AG04450 (cell line): ENCODE measurements around the gene LTBP2. TPM values are rescaled to one million over a fixed set of nuclear protein-coding genes. Genes with fewer than 3 reads are reported as not detected.
A peak's percentile ranks its signal among the peaks of the same experiment; 100 is the strongest.

Experiments
- CTCF ChIA-PET: fragments of 300-600, 350-600 bp; formaldehyde crosslinking; extraction: SDS; loops from one replicate; lab custom pipeline; 2022; ENCODE audit warnings: antibody characterized with exemption, inconsistent platforms; lab: Charles Lee
- POLR2A ChIA-PET: fragments of 350-600 bp; formaldehyde crosslinking; extraction: SDS; loops from one replicate; lab custom pipeline; 2021; ENCODE audit warnings: antibody characterized with exemption, inconsistent platforms; lab: Yijun Ruan, JAX
- DNase-seq: peaks from one replicate; pipeline ENCODE4 v3.0.0-alpha.2; 2011; ENCODE audit warnings: low read depth, low spot score
- H3K27ac ChIP-seq: one replicate; pipeline ENCODE4 v1.5.1; 2012; ENCODE audit warnings: low read depth, low read length, control low read depth
- H3K27me3 ChIP-seq: one replicate; pipeline ENCODE4 v1.6.0; 2012; ENCODE audit warnings: low read length; ENCODE audit not compliant: control insufficient read depth, insufficient read depth
- H3K4me3 ChIP-seq: 2 replicates; pipeline ENCODE4 v1.5.1; 2011; ENCODE audit warnings: mild to moderate bottlenecking, low read depth, low read length, control low read depth
- H3K9me3 ChIP-seq: 2 replicates; pipeline ENCODE4 v1.5.1; 2012; ENCODE audit warnings: low read length; ENCODE audit not compliant: control insufficient read depth, insufficient read depth
- CTCF ChIP-seq: IDR thresholded peaks from 2 replicates; pipeline ENCODE4 v1.5.1; 2011; ENCODE audit warnings: low read depth, low read length, control low read depth, inconsistent platforms
- polyA plus RNA-seq: library from polyadenylated mRNA; depleted of rRNA; stranded (reverse); fragments of >200 nt; gene quantifications from 2 replicates; pipeline ENCODE4 v1.2.3, GENCODE V29; 2011

The LTBP2 gene
- polyA plus RNA-seq, 1 experiment: 44.3 TPM

DNA sequence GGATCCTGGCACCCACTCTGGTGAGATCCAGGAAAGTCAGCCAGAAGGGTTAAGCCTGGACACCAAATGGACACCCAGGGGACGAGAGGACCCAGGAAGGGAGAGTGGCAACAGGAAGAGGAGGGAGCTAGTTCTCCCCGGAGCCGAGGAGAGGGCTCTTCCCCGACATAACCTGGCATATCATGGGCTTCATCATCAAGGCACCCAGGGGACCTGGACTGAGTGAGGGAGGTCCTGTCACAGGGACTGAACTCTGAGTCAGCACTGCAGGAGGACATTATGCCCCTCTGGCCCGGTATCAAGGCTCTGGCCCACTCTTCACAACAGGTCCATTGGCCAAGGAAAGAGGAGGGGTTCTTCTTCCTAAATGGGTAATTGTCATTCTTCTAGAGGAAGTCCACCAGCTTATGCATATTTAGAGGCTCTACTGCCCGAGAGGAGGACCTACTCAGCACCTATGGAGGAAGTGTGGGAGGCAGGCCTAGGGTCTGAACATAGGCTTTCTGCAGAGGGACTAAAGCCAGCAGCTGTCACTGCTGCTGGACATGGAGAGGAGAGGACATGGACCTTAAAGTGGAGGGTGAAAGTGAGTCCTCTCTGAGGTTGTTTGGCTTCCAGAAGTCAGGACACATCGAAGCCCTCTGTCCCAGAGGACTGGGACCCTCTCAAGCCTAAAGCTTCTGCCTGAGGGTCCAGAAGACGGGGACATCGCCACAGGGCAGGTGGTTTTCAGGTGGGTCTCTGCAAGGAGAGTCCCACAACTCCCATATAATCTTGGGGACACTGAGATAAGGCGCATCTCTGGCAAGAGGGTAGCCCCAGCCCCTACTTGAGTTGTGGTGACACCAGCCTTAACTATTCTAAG is 99.8 kb downstream of the LTBP2 start:
- ChIA-PET CTCF (interaction anchor here (3.0 kb wide), 1 partner anchor 10 kb away, joined by 13 read pairs; no protein-coding TSS in a partner anchor), POLR2A (no interaction called here)
- H3K27ac ChIP-seq: no peak overlapping the region
- H3K4me3 ChIP-seq: no peak overlapping the region
- DNase-seq: no peak
- no peak for TF ChIP-seq CTCF
- H3K9me3 ChIP-seq: no peaks in the 10 kb centered on the region; the same call in 1 of the 2 replicates
- H3K27me3 ChIP-seq: no peaks in the 10 kb centered on the region

DNA sequence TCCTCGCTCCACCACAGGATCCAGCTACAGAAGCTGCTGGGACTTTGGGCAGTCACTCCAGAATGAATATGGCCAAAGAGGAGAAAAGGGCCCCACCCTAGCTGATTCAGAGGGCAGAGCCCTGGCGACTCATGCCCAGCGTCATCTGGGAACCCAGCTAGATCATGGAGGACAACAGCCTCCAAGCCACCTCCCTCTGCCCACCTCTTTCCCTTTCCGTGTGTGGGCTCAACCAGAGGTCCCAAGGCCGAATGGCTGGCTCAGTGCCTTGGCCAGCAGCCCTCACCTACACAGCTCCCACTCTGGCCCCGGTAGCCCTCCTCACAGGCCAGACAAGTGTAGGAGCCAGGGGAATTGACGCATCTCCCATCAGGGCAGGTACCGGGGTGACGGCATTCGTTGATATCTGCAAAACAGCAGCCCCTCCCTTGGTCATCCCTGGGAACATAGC is 101.1 kb downstream of the LTBP2 start:
- no peak for DNase-seq
- Histone ChIP-seq H3K27me3 (no peaks in the 10 kb centered on the region), H3K4me3 (no peak overlapping the region), H3K27ac (peak overlapping the region; percentile 52), H3K9me3 (no peaks in the 10 kb centered on the region; the same call in 1 of the 2 replicates)
- no peak for TF ChIP-seq CTCF
- CTCF ChIA-PET: interaction anchor here (1.0 to 3.0 kb wide), 2 partner anchors 9 to 10 kb away, joined by 3 to 13 read pairs; no protein-coding TSS in a partner anchor
- POLR2A ChIA-PET: no interaction called here

- H3K4me3 ChIP-seq: no peak overlapping the region
- no peaks in the 10 kb centered on the region; the same call in 1 of the 2 replicates for H3K9me3 ChIP-seq
- ChIA-PET CTCF (interaction anchor here (1.0 to 3.0 kb wide), 2 partner anchors 8 to 10 kb away, joined by 3 to 13 read pairs; no protein-coding TSS in a partner anchor), POLR2A (no interaction called here)
- DNase-seq: no peak
- no peaks in the 10 kb centered on the region for H3K27me3 ChIP-seq
- H3K27ac ChIP-seq: peak overlapping the region; percentile 52
- no peak for TF ChIP-seq CTCF
Measured at GRCh38 chr14:74510223-74510931, 101.7 kb downstream of the LTBP2 start.

- CTCF ChIA-PET: no interaction called here
- no peak for DNase-seq
- Histone ChIP-seq H3K9me3 (no peaks in the 10 kb centered on the region; the same call in 1 of the 2 replicates), H3K4me3 (no peak overlapping the region), H3K27me3 (no peaks in the 10 kb centered on the region), H3K27ac (no peak overlapping the region)
- TF ChIP-seq CTCF: no peak
- POLR2A ChIA-PET: no interaction called here
Measured at GRCh38 chr14:74509587-74510222, 102.3 kb downstream of the LTBP2 start.
